Stimulated activated CD4-positive, alpha-beta T cell treated with anti-CD3 and anti-CD28 coated beads, Interleukin-4, amount 100 ng/mL, for 48 hours (primary cell): Measurements from ENCODE around the gene SPINK7.
"Not testable (repeated sequence)": the region's sequence is repeated elsewhere in the genome, so short reads cannot be mapped to it uniquely, and the experiment has no call there.

Experiments used
- DNase-seq, 2 donors: peaks; one replicate each; pipeline ENCODE4 v3.0.0-alpha.2; 2020; ENCODE audit warnings: low read depth in 2 of 2

The SPINK7 gene

DNA sequence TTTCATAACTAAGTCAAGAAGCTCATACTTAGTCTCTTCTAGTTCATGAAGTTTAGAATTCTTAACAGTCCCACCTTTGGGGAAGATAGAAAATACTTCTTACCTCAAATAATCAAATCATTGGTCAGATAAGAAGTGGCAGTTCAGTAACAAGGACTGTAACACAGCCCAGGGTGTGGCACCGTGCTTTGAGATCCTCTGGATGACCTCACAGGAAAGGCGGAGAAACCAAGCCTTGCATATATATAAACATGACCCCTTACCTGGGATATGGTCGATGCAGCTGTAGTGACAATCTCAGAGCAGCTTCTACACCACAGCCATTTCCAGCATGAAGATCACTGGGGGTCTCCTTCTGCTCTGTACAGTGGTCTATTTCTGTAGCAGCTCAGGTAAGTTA is at the start of gene SPINK7:
Gene SPINK7, plus strand, starts transcription at position 271 of the 400 bp plus-strand sequence. Its CDS starts 61 bp downstream, at position 332.
- DNase-seq = no peak

DNA sequence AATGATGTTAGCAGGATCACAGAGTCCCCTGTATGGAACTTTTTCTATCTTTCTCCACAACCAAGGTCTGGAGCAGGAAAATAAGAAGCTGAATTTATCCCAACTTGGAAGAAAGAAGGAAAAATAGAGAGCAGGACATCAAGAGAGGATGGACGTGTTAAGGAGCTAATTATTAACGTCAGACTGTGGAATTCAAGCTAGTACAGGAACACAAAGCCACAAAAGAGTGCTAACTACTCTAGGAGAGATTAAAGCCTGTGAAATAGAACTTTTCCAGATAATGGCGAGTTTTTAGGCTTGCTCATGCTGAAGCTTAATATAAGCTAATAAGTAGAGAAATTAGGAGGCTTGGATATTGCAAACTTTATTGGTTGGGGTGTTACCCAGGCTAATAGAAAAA is 44.3 kb upstream of the SPINK7 start:
- DNase-seq = no peak

- DNase-seq = no peak
Observed at GRCh38 chr5:148268566-148268965, 43.7 kb upstream of the SPINK7 start, which contains the start of gene SPINK13. Gene SPINK13, plus strand, starts transcription at chr5:148268794. Its CDS starts 1,279 bp downstream, at chr5:148270073.

GRCh38 chr5:148275129-148275528 is 37.1 kb upstream of the SPINK7 start:
- not testable (repeated sequence) for DNase-seq

DNA sequence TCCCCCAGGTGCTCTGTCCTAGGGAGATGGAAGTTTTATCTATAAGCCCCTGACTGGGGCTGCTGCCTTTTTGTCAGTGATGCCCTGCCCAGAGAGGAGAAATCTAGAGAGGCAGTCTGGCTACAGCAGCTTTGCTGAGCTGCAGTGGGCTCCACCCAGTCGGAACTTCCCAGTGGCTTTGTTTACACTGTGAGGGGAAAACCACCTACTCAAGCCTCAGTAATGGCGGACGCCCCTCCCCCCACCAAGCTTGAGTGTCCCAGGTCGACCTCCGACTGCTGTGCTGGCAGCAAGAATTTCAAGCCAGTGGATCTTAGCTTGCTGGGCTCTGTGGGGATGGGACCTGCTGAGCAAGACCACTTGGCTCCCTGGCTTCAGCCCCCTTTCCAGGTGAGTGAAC is 31.3 kb upstream of the SPINK7 start:
- DNase-seq = not testable (repeated sequence)

DNA sequence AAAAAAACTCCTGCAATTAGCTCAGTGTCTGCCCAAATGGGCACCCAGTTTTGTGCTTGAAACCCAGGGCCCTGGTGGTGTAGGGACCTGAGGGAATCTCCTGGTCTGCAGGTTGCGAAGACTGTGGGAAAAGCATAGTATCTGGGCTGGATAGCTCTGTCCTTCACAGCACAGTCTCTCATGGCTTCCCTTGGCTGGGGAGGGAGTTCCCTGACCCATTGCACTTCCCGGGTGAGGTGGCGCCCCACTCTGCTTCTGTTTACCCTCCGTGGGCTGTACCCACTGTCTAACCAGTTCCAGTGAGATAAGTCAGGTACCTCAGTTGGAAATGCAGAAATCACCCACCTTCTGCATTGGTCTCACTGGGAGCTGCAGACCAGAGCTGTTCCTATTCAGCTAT is 30.9 kb upstream of the SPINK7 start:
- not testable (repeated sequence) for DNase-seq

- no peak for DNase-seq
Observed at GRCh38 chr5:148290271-148291195, 21.7 kb upstream of the SPINK7 start.

GRCh38 chr5:148297731-148298130 is 14.5 kb upstream of the SPINK7 start:
- no peak for DNase-seq

DNA sequence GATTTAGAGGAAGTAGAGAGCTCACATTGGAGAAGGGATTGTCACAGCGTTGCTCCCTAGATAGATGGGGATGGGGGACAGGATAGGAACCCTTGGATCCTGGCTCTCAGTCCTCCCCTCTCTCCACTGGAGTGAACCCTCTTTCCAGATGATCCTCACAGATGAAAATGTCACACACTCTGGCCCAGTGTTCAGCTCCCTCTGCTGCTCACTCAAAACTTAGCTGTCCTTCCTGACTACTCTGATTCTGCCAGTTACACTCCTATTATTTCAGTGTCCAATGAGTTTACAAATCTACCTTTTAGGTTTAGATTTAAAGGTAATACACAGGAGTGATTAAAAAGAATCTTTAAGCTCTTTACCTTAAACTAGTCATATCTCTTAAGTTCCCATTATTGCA is 5.8 kb upstream of the SPINK7 start:
- no peak for DNase-seq

DNA sequence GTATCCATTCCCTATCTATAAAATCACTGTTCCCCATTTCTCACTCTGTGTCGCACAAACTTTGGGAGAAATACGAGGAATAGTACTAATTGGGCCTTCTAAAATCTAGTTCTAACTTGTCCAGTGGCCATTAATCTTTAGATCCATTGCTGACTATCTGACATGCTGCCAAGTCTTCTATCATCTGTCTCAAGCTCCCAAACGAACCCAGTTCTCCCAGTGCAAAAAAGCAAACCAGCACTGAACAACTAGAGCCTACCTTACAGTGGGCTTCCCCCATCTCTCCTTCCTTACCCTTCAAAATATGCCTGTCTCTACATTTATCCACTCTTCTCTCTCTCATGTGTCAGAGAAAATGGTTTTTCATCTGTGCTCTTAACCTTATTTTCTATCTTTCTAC is 3.2 kb upstream of the SPINK7 start:
- DNase-seq = no peak

DNA sequence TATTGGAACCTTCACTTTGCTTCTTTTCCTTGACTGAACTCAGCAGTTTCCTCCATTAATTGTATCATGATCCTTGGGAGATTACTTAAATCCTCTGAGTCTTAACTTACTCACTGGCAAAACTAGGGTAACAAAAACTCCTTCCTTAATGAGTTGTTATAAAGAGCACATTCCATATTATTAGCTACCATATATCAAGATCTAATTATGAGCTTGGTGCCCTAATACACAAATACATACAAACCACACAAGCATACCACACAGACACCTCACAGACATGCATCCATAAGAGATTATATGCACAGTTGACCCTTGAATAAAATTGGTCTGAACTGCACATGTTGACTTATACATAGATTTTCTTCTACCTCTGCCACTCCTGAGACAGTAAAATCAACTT is 2.5 kb upstream of the SPINK7 start:
- DNase-seq = no peak

DNA sequence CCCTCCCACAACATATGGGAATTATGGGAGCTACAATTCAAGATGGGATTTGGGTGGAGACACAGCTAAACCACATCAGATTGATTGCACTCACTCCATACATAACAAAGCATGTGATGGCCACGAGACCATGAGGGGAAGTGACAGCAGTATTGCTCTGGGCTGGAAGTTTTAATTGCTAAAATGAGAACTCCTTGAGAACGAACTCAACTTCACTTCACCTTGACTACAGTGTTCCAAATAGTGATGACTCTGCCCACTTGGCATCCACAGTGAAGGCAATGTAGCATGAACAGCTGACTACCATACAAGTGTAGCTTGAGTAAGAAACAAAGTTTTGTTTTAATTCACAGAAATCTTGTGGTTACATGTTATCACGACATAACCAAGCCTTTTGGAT is 739 bp upstream of the SPINK7 start:
- DNase-seq = no peak

DNA sequence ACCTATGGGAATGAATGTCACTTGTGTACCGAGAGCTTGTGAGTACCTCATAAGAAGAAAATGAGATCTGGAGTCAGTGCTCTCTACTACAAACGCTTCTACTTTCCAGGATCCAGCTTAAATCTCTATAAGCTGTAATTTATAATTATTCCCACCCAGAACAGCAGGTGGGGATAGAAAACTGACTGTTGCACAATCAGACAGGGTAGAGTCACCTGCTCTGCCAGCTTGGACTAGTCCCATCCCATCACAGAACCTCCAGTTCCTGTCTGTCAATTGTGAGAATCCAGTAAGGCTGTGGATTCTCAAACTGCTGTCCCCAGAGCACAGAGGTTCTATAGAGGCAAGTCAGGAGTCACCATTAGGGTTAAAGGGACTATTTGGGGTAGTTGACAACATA is 2.0 kb downstream of the SPINK7 start:
- DNase-seq = no peak

GRCh38 chr5:148314731-148315130 is 2.5 kb downstream of the SPINK7 start:
- DNase-seq = no peak

DNA sequence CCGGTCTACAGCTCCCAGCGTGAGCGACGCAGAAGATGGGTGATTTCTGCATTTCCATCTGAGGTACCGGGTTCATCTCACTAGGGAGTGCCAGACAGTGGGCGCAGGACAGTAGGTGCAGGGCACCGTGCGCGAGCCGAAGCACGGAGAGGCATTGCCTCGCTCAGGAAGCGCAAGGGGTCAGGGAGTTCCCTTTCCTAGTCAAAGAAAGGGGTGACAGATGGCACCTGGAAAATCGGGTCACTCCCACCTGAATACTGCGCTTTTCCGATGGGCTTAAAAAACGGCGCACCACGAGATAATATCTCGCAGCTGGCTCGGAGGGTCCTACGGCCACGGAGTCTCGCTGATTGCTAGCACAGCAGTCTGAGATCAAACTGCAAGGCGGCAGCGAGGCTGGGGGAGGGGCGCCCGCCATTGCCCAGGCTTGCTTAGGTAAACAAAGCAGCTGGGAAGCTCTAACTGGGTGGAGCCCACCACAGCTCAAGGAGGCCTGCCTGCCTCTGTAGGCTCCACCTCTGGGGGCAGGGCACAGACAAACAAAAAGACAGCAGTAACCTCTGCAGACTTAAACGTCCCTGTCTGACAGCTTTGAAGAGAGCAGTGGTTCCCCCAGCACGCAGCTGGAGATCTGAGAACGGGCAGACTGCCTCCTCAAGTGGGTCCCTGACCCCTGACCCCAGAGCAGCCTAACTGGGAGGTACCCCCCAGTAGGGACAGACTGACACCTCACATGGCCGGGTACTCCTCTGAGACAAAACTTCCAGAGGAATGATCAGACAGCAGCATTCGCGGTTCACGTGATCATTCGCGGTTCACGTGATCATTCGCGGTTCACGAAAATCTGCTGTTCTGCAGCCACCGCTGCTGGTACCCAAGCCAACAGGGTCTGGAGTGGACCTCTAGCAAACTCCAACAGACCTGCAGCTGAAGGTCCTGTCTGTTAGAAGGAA is 8.1 kb downstream of the SPINK7 start:
- DNase-seq = peak; percentile 0 to 5

DNA sequence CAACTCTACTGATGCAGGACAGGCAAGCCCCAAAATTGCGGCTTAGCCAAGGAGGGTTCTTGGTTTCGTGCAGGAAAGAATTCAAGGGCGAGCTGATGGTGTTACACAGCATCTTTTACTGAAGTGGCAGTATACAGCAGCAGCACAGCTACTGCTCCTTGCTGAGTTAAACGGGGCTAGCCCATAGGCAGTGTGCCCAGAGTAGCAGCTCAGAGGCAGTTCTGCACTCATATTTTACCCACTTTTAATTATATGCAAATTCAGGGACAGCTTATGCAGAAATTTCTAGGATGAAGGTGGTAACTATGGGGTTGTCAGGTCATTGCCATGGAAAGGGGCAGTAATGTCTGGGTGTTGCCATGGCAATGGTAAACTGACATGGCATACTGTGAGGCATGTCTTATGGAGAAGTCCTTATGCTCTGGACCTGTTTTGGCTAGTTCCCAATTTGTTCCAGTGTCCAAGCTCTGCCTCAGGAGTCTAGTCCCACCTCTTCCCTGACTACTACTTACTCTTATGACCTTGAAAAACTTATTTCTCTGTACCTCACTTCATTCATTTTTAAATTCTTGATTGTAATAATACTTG is 21.1 kb downstream of the SPINK7 start:
- no peak for DNase-seq

DNA sequence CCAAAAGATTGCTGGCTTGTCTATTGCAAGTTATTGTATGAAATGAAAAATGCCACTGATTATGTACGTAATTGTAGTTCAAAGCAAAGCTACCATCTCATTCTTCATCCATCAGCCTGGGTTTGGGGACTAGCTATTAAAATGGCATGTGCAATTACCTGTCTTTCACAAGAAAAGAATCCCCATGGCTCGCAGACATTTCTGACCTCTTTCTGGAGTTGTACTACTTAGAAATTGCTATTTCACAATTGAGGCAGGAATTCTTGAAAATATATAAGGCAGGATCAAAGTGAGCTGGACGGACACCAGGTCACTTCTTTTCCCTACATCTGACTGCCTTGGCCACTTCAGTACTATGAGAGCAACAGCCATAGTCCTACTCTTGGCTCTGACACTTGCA is 23.0 kb downstream of the SPINK7 start, which contains the start of gene SPINK9:
Gene SPINK9, plus strand, starts transcription at position 301 of the 400 bp plus-strand sequence. Its CDS starts 55 bp downstream, at position 356.
- DNase-seq = no peak

DNA sequence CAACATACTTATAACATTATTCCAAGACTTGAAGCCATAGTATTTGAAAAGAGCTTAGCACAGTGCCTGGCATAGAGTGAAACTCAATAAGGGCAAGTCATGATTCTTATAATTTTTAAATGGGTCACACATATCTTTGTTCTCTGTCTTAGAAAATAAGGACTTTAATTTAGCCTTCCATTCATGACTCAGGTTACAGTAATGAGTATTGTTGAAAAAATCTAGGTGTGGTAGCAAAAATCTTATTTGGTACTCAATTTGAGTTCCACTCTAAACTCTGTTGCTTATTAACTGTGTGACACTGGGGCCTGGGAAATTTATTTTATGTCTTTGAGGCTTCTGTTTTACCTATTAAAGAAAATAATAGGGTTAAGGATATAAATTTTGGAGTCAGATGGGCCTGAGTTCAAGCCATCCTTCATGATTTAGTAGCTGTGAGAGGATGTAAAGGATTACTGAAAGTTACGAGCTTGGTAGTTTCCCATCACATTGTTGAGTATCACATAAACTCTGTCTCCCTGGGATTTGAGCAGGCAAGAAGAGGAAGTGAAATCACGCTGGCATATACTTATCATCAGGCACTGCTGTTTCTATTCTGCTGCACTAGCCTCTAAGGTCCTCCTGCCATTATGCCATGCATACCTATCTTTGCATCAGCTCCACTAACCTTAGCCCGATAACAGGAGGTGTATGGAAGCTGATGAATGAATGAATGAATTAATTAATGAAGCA is 24.6 kb downstream of the SPINK7 start:
- no peak for DNase-seq

GRCh38 chr5:148342371-148343045 is 30.3 kb downstream of the SPINK7 start:
- DNase-seq = no peak

GRCh38 chr5:148343046-148343407 is 30.8 kb downstream of the SPINK7 start:
- DNase-seq = no peak
